Stimulated activated naive CD4-positive, alpha-beta T cell treated with Interleukin-2 at 50 U/mL for 16 hours (primary cell): ENCODE results near the gene HOXD10.

Experiments
- DNase-seq: peaks from one replicate; lab custom pipeline; 2025; lab: John Stamatoyannopoulos, UW

Gene HOXD10

DNA sequence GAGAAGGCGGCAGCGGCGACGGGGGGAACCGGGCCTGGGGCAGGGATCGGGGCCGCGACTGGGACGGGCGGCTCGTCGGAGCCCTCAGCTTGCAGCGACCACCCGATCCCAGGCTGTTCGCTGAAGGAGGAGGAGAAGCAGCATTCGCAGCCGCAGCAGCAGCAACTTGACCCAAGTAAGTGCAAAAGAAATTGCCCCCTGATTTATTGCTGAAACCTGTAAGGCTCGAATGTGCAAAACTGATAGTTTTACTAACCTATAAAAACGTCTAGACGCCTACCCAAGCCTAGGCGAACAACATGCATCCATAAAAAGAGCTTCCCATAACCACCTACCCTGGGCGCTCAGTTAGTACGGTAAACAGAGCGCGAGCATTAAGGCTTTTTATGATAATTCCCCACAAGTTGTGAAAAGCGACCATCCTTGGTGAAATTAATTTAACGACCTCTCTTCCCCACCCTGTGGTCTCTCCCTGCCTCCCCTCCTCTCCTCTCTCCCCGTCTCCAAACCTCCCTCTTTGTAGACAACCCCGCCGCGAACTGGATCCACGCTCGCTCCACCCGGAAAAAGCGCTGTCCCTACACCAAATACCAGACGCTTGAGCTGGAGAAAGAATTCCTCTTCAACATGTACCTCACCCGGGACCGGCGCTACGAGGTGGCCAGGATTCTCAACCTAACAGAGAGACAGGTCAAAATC is 7.0 kb downstream of the HOXD10 start:
- DNase-seq = no peak

DNA sequence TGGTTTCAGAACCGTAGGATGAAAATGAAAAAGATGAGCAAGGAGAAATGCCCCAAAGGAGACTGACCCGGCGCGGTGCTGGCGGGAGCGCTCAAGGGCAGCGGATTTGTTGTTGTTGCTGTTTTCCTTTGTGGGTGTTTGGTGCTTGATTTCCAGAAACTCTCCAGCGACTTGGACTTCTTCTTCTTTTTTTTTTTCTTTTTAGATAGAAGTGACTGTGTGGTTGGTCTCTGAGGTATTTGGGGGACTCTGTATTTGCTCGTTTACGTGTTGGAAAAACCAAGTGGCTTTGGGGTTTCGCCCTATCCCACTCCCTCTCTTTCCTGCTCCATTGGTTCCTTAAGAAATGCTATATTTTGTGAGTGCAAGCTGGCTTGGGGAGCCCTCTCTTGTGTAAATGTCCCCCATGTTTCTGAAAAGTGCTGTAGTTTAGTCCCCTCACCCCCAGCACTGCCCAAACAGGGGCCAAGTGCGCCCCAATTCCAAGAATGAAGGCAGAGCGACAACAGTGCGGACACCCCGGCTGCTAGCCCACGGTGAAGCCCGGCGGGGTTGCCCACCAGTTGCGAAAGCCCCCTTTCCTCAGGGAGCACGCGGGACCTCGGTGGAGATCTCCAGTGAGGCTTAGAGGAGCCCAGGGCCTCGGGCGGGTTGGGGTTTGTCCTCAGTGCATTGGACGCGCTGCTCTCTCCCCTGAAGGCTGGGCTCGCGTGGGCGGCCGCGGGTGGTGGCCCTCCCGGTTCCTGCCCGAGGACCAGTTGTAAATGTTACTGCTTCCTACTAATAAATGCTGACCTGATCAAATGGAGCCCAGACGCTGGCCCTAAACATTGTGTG is 7.8 kb downstream of the HOXD10 start:
- no peak for DNase-seq

DNA sequence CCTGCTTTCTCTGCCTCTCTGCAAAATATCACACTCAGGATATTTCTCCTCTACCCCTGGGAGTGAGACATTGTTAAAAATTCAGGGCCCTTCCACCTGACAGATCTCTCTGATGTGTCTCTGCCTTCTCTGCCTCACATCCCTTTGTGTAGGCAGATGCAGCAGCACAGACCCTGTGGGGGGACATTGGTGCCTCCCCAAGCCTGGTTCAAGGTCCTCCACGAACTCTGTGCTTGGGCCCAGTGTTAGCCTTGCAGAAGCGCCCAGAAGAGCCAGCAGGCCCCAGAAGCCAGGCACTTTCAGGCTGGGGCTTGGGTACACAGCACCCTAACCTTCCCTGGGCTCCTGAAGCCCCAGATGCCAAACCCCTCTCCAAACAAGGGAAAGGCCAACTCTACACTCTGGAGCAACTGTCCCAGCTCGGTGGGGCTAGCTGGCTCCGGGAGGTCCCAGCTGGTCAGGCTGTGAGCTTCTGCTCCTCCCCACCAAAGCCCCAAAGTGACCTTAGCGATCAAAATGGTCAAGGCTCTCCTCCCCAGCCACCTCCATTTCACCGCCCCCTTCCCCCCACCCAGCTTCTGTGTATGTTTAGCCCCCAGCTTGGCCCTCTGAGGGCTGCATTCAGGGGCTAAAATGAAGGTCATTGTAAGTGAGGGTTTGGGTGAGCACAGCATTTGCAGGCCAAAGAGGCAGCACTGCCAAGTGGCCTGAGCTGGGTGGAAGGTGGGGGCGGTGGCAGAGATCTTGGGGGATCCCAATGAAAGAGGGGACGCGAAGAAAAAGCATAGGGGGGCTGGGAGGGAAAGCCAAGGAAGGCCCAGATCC is 8.6 kb downstream of the HOXD10 start:
- DNase-seq = no peak

DNA sequence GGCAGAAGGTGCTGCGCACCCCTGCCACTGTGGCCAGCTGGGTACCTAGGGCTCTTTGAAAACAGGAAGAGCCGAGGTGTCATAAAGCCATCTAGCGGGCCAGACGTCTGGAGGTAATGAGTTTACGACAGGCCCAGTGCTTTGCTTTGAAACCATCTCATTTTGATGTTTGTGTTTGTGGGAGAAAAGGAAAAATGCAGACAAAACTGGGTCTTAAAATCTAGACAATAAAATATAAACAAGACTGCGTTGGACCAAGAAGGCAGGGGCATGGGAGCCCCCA is 9.1 kb downstream of the HOXD10 start:
- no peak for DNase-seq

DNA sequence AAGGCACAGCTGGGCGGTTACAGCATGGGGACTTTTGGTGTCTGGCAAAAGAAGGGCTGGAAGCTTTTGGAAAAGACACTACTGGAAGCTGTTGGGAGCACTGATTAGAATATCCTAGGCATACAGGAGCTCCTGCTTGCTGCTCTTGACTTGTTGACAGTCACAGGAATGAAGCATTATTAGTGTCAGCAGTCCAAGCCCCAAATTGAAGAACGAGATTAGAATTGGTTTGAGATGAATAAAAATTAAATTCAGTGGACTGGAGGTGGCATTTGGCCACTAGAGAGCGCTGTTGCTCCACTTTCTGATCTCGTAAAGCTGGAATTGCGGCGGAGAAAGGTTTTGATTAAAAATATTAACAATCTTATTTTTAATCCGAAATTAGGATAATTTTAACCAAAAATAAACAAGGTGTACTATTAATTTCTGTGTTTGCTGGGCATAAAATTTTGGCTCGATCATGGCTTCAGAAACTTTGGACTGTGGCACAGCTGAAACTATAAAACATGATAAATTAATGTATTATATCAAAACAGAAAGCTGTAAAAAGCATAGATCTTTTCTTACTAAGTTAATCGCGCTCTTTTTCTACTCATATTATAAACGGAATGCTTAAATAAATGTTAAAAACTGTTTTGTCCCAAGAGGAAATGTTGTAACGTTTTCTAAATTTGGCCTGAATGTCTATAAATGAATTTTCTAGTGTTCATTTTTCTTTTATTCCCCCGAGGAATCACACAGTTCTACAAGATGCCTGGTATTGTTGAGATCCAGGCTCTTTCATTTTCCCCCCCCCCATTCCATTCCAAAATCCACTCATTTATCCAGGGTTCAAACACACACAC is 10.6 kb downstream of the HOXD10 start:
- DNase-seq = peak; percentile 31

DNA sequence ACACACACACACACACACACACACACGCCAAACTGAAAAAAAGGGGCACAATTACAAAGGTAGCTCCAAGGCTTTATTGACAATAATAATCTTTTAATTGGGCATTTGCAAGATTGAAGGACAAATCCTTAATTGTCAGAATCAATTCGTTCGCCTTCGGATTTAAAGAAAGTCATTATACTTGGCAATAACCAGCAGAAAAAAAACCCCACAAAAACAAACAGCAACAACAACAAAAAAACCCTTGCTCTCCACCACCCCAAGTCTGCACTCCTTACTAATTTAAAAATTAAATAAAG is 11.1 kb downstream of the HOXD10 start:
- no peak for DNase-seq

DNA sequence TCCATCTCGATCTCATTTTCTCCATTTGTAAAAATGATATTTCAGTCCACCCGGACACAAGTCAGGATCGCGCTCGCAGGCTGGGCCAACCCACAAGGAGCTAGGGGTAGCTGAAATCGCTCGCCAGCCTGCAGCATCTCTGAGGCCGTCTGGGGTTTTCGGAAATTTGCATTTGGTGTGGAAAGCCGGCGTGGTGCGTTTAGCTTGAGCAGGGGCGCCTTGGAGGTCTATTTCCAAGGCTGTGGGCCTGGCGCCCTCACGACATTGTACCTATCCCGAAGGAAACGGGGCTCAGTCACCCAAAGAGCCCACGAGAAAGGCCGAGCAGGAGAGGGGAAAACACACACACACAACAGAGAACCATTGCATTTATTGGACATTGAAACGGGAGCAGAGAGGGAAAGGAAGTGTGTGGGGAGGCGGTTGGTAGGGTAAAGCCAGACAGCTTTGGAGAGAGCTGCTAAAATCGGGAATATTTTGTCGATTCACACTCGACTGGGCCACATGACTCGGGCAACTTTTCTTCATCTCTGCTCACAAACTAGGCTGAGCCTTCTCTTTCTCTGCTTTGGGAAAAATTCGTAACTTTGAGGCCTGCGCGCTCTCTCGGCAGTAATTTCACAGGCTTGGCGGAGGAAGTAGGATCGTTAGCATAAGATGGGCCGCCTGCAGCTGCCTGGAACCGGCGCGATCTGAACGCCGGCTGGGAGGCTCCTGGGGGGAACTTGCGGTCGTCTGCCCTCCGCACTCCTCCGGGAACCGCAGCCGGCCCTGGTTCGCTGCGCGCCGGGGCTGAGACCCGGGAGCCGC is 11.8 kb downstream of the HOXD10 start:
- no peak for DNase-seq

DNA sequence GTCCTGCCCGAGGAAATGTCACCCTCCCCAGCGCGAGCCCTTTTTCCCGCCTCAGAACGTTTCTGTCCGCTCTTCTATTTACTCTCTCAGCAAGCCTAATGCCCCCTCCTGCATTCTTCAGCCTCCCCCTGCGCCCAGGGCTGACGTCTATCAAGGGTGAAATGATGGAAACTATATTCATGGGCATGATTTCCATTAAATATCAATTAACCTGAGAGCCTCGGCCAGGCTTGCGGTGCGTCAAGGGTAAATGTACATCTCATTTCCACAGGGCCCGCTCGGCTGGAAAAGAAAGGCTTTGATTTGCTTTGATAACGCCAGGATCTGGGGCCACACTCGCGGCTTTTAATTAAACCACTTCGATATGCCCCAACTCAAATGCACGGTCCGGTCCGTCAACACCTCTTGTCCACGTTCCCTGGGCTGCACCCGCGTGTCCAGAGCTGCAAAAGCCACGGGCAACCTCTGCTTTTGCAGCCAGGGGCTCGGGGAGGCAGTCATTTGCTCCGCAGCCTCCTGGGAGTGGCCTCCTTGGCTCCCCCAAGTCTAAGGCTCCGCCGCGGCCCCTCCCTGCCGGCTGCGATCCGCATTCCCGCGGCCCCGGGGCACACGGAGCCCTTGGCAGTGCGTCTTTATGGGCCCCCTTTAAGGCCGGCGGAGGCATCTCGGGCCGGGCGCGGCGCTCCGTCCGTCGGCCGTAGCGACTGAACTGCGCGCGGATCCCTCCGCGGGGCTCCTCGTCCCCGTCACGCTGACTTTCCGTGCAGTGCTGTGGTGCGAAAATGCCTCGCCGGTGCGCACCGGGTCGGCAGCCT is 12.6 kb downstream of the HOXD10 start, which contains the start of gene HOXD8:
TSS of gene HOXD8 (plus strand) at position 724 of the 815 bp plus-strand sequence. CDS start 662 bp downstream, outside the sequence.
- DNase-seq = no peak

DNA sequence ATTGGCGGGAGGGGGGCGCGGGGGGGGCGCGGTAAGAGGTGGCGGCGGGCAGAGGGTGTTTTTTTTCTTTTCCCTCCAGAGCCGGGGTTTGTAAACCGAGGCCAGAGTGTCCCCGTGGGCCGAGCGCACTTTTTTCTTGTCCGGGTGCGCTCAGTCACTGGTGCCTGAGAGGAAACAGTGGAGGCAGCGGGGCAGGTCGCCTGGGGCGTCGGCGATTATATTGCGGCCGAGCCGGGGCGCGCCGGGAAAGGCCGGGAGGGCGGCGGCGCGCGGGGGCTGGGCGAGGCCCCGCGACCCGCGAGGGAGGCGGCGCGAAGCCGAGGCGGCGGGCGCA is 13.2 kb downstream of the HOXD10 start:
- DNase-seq = no peak

DNA sequence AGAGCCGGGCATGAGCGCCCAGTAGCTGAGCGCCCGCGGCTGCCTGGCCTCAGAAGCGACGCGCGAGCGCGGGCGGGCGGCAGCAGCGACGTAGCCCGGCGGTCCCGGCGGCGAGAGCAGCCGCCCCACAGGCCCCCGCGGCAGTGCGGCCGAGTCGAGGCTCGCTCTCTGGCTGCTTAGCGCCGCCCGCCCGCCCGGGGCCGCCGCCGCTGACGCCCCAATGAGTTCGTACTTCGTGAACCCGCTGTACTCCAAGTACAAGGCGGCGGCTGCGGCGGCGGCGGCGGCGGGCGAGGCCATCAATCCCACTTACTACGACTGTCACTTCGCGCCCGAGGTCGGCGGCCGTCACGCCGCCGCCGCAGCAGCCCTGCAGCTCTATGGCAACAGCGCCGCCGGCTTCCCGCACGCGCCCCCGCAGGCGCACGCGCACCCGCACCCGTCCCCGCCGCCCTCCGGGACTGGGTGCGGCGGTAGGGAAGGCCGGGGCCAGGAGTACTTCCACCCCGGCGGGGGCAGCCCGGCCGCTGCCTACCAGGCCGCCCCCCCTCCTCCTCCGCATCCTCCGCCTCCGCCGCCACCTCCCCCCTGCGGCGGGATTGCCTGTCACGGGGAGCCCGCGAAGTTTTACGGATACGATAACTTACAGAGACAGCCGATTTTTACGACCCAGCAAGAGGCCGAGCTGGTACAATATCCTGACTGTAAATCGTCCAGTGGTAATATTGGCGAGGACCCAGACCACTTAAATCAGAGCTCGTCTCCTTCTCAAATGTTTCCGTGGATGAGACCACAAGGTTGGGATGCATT is 13.8 kb downstream of the HOXD10 start:
- DNase-seq = no peak

DNA sequence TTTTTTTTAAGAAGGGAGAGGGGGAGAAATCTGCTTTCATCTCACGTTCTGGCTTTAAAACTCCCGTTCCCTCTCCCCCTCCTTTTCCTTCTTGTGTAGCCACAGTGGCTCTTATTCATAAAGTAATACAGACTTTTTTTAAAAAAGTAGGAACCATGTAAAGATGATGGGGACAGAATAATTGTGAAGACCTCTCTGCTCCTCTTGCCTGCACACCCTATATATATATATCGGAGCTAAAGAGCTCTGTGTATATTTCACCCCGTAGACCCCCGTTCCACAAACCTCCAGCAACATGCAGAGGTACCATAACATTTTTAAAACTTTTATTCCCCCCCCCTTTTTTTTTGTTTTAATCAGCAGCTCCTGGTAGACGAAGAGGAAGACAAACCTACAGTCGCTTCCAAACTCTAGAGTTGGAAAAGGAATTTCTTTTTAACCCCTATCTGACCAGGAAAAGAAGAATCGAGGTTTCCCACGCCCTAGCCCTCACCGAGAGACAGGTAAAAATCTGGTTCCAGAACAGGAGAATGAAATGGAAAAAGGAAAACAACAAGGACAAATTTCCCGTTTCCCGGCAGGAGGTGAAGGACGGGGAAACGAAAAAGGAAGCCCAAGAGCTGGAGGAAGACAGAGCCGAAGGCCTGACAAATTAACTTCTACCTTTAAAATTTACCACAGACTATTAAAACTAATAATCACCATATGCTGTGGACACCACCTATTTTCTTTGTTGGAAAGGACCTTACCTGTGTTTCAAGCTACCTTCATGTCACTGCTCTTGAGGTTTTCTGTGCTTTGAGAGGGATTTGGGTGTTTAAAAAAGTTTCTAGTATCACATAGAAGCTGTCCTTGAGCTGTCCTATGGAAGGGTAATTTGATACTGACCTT is 14.6 kb downstream of the HOXD10 start:
- no peak for DNase-seq

DNA sequence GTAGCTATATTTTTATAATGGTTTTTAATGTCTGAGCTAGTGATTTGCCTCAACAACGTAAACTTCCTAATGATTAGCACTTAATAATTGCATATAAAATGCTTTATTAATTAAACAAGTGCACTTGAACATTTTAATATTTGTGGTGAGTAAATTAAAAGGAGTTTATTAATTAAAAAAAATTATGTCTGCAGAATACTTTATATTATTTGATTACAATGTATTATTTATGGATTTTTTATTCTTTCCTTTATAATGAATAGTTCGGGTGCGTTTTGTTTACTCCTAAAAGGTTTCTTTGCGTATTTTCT is 15.2 kb downstream of the HOXD10 start:
- DNase-seq = no peak

DNA sequence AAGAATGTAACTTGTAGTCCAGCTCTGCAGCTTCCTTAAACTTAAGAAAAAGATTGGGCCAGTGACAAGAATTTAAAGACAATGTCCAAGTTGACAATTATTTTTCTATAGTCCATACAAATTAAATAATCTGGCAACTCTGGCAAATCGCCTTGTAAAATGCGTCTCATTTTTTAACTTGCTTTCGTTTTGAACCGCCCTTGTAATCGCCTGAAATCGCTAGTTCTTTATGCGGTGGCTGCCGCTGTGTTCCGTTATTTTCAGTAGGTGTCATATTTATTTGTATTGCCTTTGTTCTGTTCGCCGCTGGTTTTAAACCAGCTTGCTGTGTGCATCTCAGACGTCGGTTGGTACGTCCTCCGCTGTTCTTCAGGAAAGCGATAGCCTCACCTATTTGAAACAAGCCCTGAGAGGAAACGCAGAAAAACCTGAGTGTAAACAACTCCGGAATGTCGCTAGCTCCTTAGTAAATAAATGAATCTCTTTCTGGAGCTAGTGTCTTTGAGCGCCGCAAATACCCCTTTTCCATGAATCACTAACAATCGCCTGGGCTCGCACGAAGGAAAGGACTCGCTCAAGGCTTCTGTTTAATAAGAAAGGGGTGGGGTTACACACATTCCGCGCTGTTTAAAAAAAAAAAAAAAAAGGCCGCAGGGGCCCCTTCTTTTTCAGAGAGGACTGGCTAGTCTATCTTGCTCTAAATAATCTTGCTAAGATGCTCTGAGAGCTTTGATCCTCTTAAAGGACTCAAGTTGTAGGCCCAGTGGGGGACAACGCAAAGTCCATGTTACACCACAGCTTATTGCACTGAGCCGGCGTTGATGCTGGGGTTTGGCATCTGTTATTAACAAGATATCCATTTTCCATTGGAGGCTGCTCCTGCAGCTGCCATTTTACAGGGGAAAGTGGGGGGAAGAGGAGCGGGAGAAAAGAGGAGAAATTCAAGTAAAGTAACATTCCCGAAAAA is 15.9 kb downstream of the HOXD10 start:
- no peak for DNase-seq

DNA sequence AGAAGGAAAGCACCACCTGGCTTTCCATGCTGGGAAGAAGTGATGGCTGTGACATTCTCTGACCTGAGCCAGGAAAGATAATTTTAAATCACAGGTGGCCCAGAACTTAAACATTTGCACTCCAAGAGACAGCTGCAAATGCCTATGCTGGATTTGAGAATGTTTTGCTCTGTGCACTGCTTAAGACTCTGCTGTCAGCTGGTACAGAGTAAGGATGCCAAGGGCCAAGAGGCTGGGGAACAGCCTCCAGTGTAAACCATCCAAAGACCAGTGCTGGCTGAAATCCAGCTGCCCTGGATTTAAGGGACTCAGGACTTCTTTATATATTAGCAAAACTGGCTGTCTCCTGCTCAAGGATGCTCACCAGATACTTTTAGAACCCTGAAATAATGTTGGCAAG is 16.8 kb downstream of the HOXD10 start:
- no peak for DNase-seq

DNA sequence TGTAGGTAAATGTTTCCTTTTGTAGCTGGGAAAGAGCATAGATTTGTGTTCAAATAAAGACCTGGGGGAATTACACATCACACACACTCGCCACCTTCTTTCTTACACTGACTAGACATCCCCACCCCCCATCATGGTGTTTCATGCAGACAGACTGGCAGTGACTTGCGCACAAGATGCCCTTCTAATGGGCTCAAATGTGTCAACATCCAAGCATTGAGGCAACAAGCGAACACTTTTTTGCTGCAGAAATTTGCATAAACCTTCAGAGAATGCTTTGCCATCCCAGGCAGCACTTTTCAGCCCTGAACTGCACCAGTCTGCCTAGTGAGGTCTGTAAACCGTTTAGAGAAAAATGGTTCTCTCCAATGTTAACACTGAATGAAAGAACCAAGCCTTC is 17.5 kb downstream of the HOXD10 start:
- DNase-seq = no peak

DNA sequence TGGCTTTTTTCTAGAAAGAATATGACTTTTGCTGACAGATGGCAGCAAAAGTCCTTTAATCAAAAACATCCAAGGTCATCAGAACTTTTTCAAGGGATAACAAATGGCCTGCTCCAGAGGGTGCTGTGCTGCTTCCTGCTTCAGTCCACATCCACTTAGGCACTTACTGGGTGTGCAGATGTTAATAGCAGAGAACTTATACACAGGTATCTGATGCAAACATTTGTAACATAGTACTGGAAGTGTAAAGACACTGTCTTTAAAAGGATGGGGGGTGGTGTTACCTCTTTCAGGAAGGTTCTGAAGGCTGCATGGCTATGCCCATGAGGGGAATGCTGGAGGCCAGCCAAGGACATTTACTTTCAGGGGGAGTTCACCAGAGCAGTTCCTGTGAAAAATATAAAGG is 18.5 kb downstream of the HOXD10 start:
- no peak for DNase-seq

DNA sequence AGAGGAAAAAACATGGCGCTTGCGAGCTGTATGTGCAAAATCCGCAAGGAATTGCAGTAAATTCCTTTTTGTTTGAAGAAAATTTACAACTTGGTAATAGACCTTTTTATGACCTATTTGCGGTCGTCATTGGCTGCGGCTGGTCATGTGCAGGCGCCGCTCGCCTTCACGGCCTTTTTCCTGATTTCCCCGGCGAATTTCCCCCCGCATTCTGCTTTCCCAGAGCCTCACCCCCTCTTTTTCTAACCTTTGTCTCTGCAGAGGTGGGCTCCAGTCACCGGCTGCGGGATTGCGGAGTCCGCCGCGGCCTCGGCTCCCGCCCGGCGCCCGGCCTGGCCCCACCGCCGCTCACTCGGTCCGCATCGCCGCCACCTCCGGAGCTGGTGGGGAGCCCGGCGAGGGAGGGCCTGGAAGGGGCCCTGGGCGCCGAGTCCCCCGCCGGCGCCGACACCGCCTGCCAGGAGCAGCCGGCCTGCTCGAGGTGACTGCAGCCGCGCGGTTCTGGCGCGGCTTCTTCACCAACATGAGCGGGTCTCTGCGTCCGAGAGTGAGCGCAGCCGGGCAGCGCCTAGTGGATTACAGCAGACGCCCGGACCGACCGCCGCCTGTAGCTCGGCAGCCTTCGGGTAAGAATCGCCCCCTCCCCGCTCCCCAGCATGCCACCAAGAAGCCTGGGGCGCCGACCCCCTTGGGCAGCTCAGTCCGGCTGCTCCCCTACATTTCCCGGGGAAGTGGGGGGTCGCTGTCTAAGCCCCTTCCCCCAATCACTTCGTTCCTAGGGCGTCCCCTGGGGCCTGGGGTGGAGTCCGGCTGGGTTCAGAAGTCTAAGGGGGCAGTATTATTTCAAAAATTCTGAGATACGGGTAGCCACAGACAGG is 20.0 kb downstream of the HOXD10 start:
- DNase-seq = no peak
